Gastroesophageal sphincter (tissue), 3 donors: Measurements from ENCODE around the gene ACAD10.

ENCODE experiments used
- POLR2A ChIP-seq, 2 donors: fragments of 450-650 bp; IDR thresholded peaks; one replicate each; pipeline ENCODE4 v1.6.1; 2017; ENCODE audit warnings: antibody characterized with exemption in 2 of 2, mild to moderate bottlenecking in 2 of 2, moderate library complexity in 1 of 2
- TF ChIP-seq, protein P1 (sequence below), 4 experiments: fragments of 200-600 bp in 2 of 4; fragments of 450-650 bp in 2 of 4; sonication (generic) in 1 of 4; IDR thresholded peaks; one replicate each; pipeline ENCODE4 v1.5.1; 2017 to 2019; ENCODE audit warnings: antibody characterized with exemption in 4 of 4, mild to moderate bottlenecking in 2 of 4, moderate library complexity in 2 of 4

- TF ChIP-seq, protein P1, sequence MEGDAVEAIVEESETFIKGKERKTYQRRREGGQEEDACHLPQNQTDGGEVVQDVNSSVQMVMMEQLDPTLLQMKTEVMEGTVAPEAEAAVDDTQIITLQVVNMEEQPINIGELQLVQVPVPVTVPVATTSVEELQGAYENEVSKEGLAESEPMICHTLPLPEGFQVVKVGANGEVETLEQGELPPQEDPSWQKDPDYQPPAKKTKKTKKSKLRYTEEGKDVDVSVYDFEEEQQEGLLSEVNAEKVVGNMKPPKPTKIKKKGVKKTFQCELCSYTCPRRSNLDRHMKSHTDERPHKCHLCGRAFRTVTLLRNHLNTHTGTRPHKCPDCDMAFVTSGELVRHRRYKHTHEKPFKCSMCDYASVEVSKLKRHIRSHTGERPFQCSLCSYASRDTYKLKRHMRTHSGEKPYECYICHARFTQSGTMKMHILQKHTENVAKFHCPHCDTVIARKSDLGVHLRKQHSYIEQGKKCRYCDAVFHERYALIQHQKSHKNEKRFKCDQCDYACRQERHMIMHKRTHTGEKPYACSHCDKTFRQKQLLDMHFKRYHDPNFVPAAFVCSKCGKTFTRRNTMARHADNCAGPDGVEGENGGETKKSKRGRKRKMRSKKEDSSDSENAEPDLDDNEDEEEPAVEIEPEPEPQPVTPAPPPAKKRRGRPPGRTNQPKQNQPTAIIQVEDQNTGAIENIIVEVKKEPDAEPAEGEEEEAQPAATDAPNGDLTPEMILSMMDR (IDR thresholded peaks at IDR 0.05) = no peak
- no peak for TF ChIP-seq POLR2A (IDR thresholded peaks at IDR 0.05)
Measured at GRCh38 chr12:111747333-111747732, 61.5 kb downstream of the ACAD10 start.
